HFFc6 (cell line): ENCODE results near the gene QKI. TPM values are rescaled to one million over a fixed set of nuclear protein-coding genes. Genes with fewer than 3 reads are reported as not detected.
A peak's percentile ranks its signal among the peaks of the same experiment; 100 is the strongest.

ENCODE experiments used
- DNase-seq: peaks from one replicate; pipeline ENCODE4 v3.0.0-alpha.2; 2018
- H3K27ac Mint-ChIP-seq: 2 replicates; pipeline ENCODE4 v1.8.0; 2020; ENCODE audit warnings: mild to moderate bottlenecking, mixed read lengths
- H3K27me3 Mint-ChIP-seq: 2 replicates; pipeline ENCODE4 v1.8.0; 2021; ENCODE audit warnings: mild to moderate bottlenecking, moderate library complexity, mixed read lengths; ENCODE audit not compliant: insufficient read depth
- H3K36me3 Mint-ChIP-seq: 2 replicates; pipeline ENCODE4 v1.8.0; 2021; ENCODE audit warnings: low read depth, mixed read lengths
- H3K4me1 Mint-ChIP-seq: 2 replicates; pipeline ENCODE4 v1.8.0; 2020; ENCODE audit warnings: low read depth, mixed read lengths
- H3K4me3 Mint-ChIP-seq: 2 replicates; pipeline ENCODE4 v1.8.0; 2020; ENCODE audit warnings: mild to moderate bottlenecking, moderate library complexity, mixed read lengths
- H3K9me3 Mint-ChIP-seq: 2 replicates; pipeline ENCODE4 v1.8.0; 2020; ENCODE audit warnings: mild to moderate bottlenecking, mixed read lengths
- total RNA-seq, 6 experiments: library from RNA; stranded (reverse); fragmentation: NEBNext Ultra II Directional; extraction: Animal tissue kit (Norgen Biotek cat#: 25700); gene quantifications; 2 replicates in 1 of 6; 3 replicates in 5 of 6; pipeline ENCODE4 v1.2.3, GENCODE V29; 2021
- TF ChIP-seq, protein P1 (sequence below): fragments of 200-600 bp; sonication (generic); IDR thresholded peaks from 2 replicates; pipeline ENCODE4 v1.5.0; 2021; ENCODE audit warnings: antibody characterized with exemption, mild to moderate bottlenecking

QKI gene
- total RNA-seq, 6 experiments from 2014 or later, result 71.3 to 90.5 (median 85.1) TPM

DNA sequence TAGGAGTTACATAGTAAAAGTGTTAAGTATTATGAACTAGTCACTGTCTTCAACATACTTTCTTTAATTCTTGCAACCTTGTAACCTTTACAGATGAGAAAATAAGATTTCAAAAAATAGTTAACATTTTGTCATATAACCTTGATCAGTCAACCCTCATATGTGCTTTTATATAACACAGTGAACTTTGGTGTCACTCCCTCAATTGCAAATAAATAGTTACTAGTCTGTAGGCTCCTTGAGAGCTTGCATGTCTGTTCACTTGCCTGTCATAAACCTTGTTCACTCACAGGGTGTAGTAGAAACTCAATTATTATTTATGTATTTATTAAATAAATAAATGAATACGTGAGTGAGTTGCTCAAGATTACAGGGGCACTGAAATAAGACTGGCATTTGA, 107.5 kb downstream of the QKI start:
- TF ChIP-seq, protein P1, sequence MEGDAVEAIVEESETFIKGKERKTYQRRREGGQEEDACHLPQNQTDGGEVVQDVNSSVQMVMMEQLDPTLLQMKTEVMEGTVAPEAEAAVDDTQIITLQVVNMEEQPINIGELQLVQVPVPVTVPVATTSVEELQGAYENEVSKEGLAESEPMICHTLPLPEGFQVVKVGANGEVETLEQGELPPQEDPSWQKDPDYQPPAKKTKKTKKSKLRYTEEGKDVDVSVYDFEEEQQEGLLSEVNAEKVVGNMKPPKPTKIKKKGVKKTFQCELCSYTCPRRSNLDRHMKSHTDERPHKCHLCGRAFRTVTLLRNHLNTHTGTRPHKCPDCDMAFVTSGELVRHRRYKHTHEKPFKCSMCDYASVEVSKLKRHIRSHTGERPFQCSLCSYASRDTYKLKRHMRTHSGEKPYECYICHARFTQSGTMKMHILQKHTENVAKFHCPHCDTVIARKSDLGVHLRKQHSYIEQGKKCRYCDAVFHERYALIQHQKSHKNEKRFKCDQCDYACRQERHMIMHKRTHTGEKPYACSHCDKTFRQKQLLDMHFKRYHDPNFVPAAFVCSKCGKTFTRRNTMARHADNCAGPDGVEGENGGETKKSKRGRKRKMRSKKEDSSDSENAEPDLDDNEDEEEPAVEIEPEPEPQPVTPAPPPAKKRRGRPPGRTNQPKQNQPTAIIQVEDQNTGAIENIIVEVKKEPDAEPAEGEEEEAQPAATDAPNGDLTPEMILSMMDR, result no peak

DNA sequence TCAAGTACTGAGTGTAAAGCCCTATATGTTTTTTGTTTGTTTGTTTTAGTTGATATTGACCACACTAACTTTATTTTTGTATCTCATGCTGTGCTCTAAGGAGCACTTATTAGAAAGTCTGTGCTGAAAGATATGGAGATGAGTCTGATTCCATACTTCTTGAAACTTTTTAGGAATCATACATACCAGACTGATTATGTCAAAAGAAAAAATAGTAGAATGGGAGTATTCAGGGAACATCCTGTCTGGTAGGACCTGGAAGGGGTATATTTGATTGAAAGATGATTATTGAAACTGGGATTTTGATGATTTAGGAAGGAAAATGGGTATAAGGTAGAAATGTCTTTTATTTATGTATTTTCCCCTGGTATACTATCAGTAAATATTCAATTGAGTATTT, 111.4 kb downstream of the QKI start:
- peaks cover 58% of the 10 kb centered on the region for H3K4me1 Mint-ChIP-seq
- no peaks in the 10 kb centered on the region for H3K36me3 Mint-ChIP-seq
- H3K27me3 Mint-ChIP-seq, result no peaks in the 10 kb centered on the region
- peak overlapping the region; percentile 1; the same call in 1 of the 2 replicates for H3K4me3 Mint-ChIP-seq
- peak overlapping the region; percentile 25 for H3K27ac Mint-ChIP-seq
- TF ChIP-seq, protein P1, result no peak
- H3K9me3 Mint-ChIP-seq, result no peaks in the 10 kb centered on the region
- DNase-seq, result no peak

More for the DNA sequence above, 107.5 kb downstream of the QKI start:
- H3K9me3 Mint-ChIP-seq, result no peaks in the 10 kb centered on the region
- DNase-seq, result no peak
- no peak overlapping the region for H3K4me3 Mint-ChIP-seq
- peaks cover 33% of the 10 kb centered on the region for H3K4me1 Mint-ChIP-seq
- no peak overlapping the region for H3K27ac Mint-ChIP-seq
- H3K27me3 Mint-ChIP-seq, result no peaks in the 10 kb centered on the region
- no peaks in the 10 kb centered on the region; the same call in 1 of the 2 replicates for H3K36me3 Mint-ChIP-seq

DNA sequence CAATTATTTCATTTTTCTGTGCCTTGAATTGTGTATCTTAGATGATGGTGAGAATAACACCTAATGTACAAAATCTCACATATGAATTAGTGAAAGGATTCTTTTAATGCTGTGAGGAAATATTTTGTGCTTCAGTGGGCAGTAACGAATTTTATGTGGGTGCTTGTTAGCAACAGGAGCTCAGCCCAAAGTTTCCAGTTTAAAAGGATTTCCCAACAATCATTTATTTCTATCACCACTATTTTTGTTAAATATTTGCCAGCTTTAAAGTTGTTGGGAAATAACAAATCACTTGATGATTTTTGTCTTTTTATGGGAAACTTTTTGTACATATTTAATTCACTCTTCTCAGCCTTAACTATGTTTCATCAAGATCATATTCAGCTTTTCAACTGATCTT, 111.8 kb downstream of the QKI start:
- TF ChIP-seq, protein P1, result no peak
- no peak overlapping the region for H3K4me3 Mint-ChIP-seq

DNA sequence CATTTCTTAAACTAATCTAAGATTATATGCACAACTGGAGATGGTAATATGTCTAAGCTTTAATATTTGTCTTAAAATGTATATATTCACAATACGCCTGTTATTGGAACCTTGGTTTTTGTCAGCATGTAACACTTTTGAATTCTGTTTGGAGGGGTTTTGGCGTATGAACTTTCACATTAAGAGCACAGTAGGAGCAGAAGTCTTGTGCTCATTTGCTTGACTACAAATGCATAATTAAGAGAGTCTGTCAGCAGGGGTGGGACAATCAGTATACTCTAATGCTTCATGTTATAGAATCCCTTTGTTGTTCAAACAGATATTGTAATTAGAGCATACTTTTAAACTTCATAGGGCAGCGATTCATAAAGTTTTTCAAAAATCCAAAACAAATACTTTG, 112.8 kb downstream of the QKI start:
- TF ChIP-seq, protein P1, result no peak
- no peaks in the 10 kb centered on the region for H3K36me3 Mint-ChIP-seq
- peak overlapping the region; percentile 43; the same call in 1 of the 2 replicates for H3K27ac Mint-ChIP-seq
- no peaks in the 10 kb centered on the region for H3K9me3 Mint-ChIP-seq
- H3K4me1 Mint-ChIP-seq, result peaks cover 72% of the 10 kb centered on the region
- no peak for DNase-seq
- no peaks in the 10 kb centered on the region for H3K27me3 Mint-ChIP-seq
- no peak overlapping the region for H3K4me3 Mint-ChIP-seq

More for the DNA sequence above, 111.8 kb downstream of the QKI start:
- peak overlapping the region; percentile 49; the same call in 1 of the 2 replicates for H3K27ac Mint-ChIP-seq
- no peak for DNase-seq
- peaks cover 62% of the 10 kb centered on the region for H3K4me1 Mint-ChIP-seq
- H3K9me3 Mint-ChIP-seq, result no peaks in the 10 kb centered on the region
- H3K27me3 Mint-ChIP-seq, result no peaks in the 10 kb centered on the region
- H3K36me3 Mint-ChIP-seq, result no peaks in the 10 kb centered on the region

DNA sequence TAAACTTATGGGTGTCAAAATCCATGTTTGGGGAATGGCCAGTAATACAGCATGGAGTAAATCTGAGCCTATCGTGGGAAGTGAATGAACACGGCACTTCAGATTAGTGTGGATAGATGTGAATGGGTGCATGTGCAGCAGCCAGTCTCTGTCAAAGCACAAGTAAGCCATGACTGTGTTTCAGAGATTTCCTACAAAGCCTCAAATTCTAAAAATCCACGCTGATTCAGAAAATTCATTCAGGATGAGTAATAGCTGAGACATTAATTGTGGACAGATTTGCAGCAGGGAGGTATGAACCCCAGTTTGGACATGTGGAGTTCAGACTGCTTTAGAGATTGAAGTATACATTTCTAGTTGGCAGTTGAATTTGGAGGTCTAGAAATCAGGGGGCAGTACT, 115.1 kb downstream of the QKI start:
- no peaks in the 10 kb centered on the region for H3K27me3 Mint-ChIP-seq
- peaks cover 95% of the 10 kb centered on the region for H3K4me1 Mint-ChIP-seq
- no peaks in the 10 kb centered on the region for H3K9me3 Mint-ChIP-seq
- TF ChIP-seq, protein P1, result no peak
- H3K36me3 Mint-ChIP-seq, result no peaks in the 10 kb centered on the region
- H3K27ac Mint-ChIP-seq, result peak overlapping the region; percentile 84
- peak; percentile 94 for DNase-seq
- peak overlapping the region; percentile 81 for H3K4me3 Mint-ChIP-seq

DNA sequence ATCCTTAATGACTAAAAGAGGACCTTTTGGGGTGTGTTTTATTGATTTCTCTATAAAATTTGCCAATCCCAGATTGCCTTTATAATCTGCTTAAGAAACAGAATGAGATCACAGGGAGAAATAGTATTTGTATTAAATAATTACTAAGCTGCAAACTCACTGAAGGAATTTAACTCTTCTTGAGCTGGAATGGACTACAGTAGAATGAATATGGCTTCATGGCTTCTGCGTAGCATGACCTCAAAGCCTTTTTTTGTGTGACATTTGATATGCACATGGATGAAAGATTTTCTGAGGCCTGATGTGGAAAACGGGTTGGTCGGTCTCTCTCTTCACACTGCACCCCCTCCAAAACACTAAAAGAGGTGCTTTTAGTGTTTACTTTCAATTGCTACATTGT, 115.9 kb downstream of the QKI start:
- no peaks in the 10 kb centered on the region for H3K36me3 Mint-ChIP-seq

More for the DNA sequence above, 115.9 kb downstream of the QKI start:
- Mint-ChIP-seq H3K27me3 (no peaks in the 10 kb centered on the region), H3K4me1 (peaks cover 96% of the 10 kb centered on the region), H3K4me3 (peak overlapping the region; percentile 81), H3K27ac (peak overlapping the region; percentile 84), H3K9me3 (no peaks in the 10 kb centered on the region)
- DNase-seq, result no peak
- TF ChIP-seq, protein P1, result no peak
